ENCODE data around the gene SLC3A2.
"Not testable (repeated sequence)": the region's sequence is repeated elsewhere in the genome, so short reads cannot be mapped to it uniquely, and the experiment has no call there.

The SLC3A2 gene

GRCh38 chr11:62880803-62881578 is at the start of gene SLC3A2:
Gene SLC3A2, plus strand, starts transcription at chr11:62880896. Its CDS starts 128 bp downstream, at chr11:62881024.
- DNase-seq (ENCODE audit: low spot score in 2 of 2): peak; percentile 90 to 91
- no peaks in the 10 kb centered on the region; the same call in 1 of the 2 replicates for H3K9me3 ChIP-seq
- peaks cover 30% of the 10 kb centered on the region for H3K4me1 ChIP-seq
- in situ Hi-C loops (cut with MboI; ENCODE audit: low sequenced_read_pairs): no loop called here
- H3K36me3 ChIP-seq (replicated peaks): peaks cover 83% of the 10 kb centered on the region
- H3K27me3 ChIP-seq (ENCODE audit: low read depth): no peaks in the 10 kb centered on the region
- peak within 1 kb of the TSS; percentile 95 for H3K4me3 ChIP-seq

GRCh38 chr11:62830904-62831519 is 49.7 kb upstream of the SLC3A2 start:
- no peaks in the 10 kb centered on the region for H3K27me3 ChIP-seq (ENCODE audit: low read depth)
- peaks cover 47% of the 10 kb centered on the region for H3K36me3 ChIP-seq (replicated peaks)
- peaks cover 8% of the 10 kb centered on the region for H3K4me1 ChIP-seq
- no peaks in the 10 kb centered on the region for H3K9me3 ChIP-seq
- in situ Hi-C loops (cut with MboI; ENCODE audit: low sequenced_read_pairs): no loop called here
- peak overlapping the region; percentile 99 for H3K4me3 ChIP-seq
- DNase-seq (ENCODE audit: low spot score in 2 of 2): peak in 1 of 2 experiments; percentile 81

- H3K4me3 ChIP-seq: peak within 1 kb of the TSS; percentile 99
- H3K9me3 ChIP-seq: no peaks in the 10 kb centered on the region
- DNase-seq (ENCODE audit: low spot score in 2 of 2): peak; percentile 97 to 100
- peaks cover 54% of the 10 kb centered on the region for H3K36me3 ChIP-seq (replicated peaks)
- in situ Hi-C loops (cut with MboI; ENCODE audit: low sequenced_read_pairs): no loop called here
- no peaks in the 10 kb centered on the region for H3K27me3 ChIP-seq (ENCODE audit: low read depth)
- H3K4me1 ChIP-seq: peaks cover 8% of the 10 kb centered on the region
These were observed 49.0 kb upstream of the SLC3A2 start, which contains the start of gene STX5 for GRCh38 chr11:62831520-62832335. Gene STX5, minus strand, starts transcription at chr11:62832051. Its CDS starts 808 bp downstream, at chr11:62831243.

GRCh38 chr11:62832336-62833234 is 48.1 kb upstream of the SLC3A2 start, which contains the start of gene TEX54:
Gene TEX54, minus strand, starts transcription at chr11:62832841.
- no peak for DNase-seq (ENCODE audit: low spot score in 2 of 2)
- Histone ChIP-seq H3K4me3 (peak within 1 kb of the TSS; percentile 99), H3K4me1 (peaks cover 8% of the 10 kb centered on the region), H3K9me3 (no peaks in the 10 kb centered on the region), H3K27me3 (ENCODE audit: low read depth) (no peaks in the 10 kb centered on the region), H3K36me3 (replicated peaks) (peaks cover 51% of the 10 kb centered on the region)
- in situ Hi-C loops (cut with MboI; ENCODE audit: low sequenced_read_pairs): no loop called here

- Histone ChIP-seq H3K9me3 (no peaks in the 10 kb centered on the region), H3K4me3 (no peak overlapping the region), H3K36me3 (replicated peaks) (peaks cover 56% of the 10 kb centered on the region), H3K4me1 (peaks cover 11% of the 10 kb centered on the region), H3K27me3 (ENCODE audit: low read depth) (no peaks in the 10 kb centered on the region)
- in situ Hi-C loops (cut with MboI; ENCODE audit: low sequenced_read_pairs): no loop called here
- no peak for DNase-seq (ENCODE audit: low spot score in 2 of 2)
These were observed 45.4 kb upstream of the SLC3A2 start for GRCh38 chr11:62835336-62835735.

GRCh38 chr11:62839050-62839945 is 41.4 kb upstream of the SLC3A2 start, which contains the start of gene WDR74:
Gene WDR74, minus strand, starts transcription at chr11:62839590. Its CDS starts 20 bp downstream, at chr11:62839570.
- no peaks in the 10 kb centered on the region for H3K9me3 ChIP-seq
- no peaks in the 10 kb centered on the region for H3K27me3 ChIP-seq (ENCODE audit: low read depth)
- H3K36me3 ChIP-seq (replicated peaks): peaks cover 39% of the 10 kb centered on the region
- in situ Hi-C loops (cut with MboI; ENCODE audit: low sequenced_read_pairs): no loop called here
- DNase-seq (ENCODE audit: low spot score in 2 of 2): peak; percentile 87 to 90
- peaks cover 18% of the 10 kb centered on the region for H3K4me1 ChIP-seq
- peak within 1 kb of the TSS; percentile 98 for H3K4me3 ChIP-seq

- H3K27me3 ChIP-seq (ENCODE audit: low read depth); in situ Hi-C loops (cut with MboI; ENCODE audit: low sequenced_read_pairs); H3K9me3 ChIP-seq: not testable (repeated sequence)
- H3K36me3 ChIP-seq (replicated peaks): peaks cover 23% of the 10 kb centered on the region
- peaks cover 18% of the 10 kb centered on the region for H3K4me1 ChIP-seq
- H3K4me3 ChIP-seq: peak overlapping the region; percentile 98
- DNase-seq (ENCODE audit: low spot score in 2 of 2): peak; percentile 82 to 92
These were observed 39.9 kb upstream of the SLC3A2 start for GRCh38 chr11:62840721-62841360.

GRCh38 chr11:62841361-62842170 is 39.1 kb upstream of the SLC3A2 start:
- Histone ChIP-seq H3K4me3 (peak overlapping the region; percentile 16), H3K4me1 (peaks cover 18% of the 10 kb centered on the region), H3K27me3 (ENCODE audit: low read depth) (no peaks in the 10 kb centered on the region), H3K9me3 (no peaks in the 10 kb centered on the region), H3K36me3 (replicated peaks) (peaks cover 16% of the 10 kb centered on the region)
- in situ Hi-C loops (cut with MboI; ENCODE audit: low sequenced_read_pairs): no loop called here
- peak; percentile 96 to 100 for DNase-seq (ENCODE audit: low spot score in 2 of 2)

GRCh38 chr11:62842171-62842741 is 38.4 kb upstream of the SLC3A2 start:
- Histone ChIP-seq H3K27me3 (ENCODE audit: low read depth) (no peaks in the 10 kb centered on the region), H3K4me1 (peaks cover 18% of the 10 kb centered on the region), H3K36me3 (replicated peaks) (peaks cover 10% of the 10 kb centered on the region), H3K4me3 (peak overlapping the region; percentile 16), H3K9me3 (no peaks in the 10 kb centered on the region)
- in situ Hi-C loops (cut with MboI; ENCODE audit: low sequenced_read_pairs): no loop called here
- DNase-seq (ENCODE audit: low spot score in 2 of 2): peak in 1 of 2 experiments; percentile 63

GRCh38 chr11:62842891-62843290 is 37.8 kb upstream of the SLC3A2 start:
- H3K9me3 ChIP-seq; in situ Hi-C loops (cut with MboI; ENCODE audit: low sequenced_read_pairs); DNase-seq (ENCODE audit: low spot score in 2 of 2); H3K27me3 ChIP-seq (ENCODE audit: low read depth); H3K4me3 ChIP-seq; H3K36me3 ChIP-seq (replicated peaks): not testable (repeated sequence)
- peaks cover 18% of the 10 kb centered on the region for H3K4me1 ChIP-seq

- no peaks in the 10 kb centered on the region for H3K9me3 ChIP-seq
- peaks cover 15% of the 10 kb centered on the region for H3K4me1 ChIP-seq
- no peak for DNase-seq (ENCODE audit: low spot score in 2 of 2)
- H3K36me3 ChIP-seq (replicated peaks): 0 out of 2 replicates have a peak, but pooled peaks cover 4% of the 10 kb centered on the region
- no peak overlapping the region for H3K4me3 ChIP-seq
- in situ Hi-C loops (cut with MboI; ENCODE audit: low sequenced_read_pairs): no loop called here
- no peaks in the 10 kb centered on the region for H3K27me3 ChIP-seq (ENCODE audit: low read depth)
These were observed 37.2 kb upstream of the SLC3A2 start for GRCh38 chr11:62843466-62843865.
